Fibroblast of mammary gland (primary cell): ENCODE measurements around the gene C10orf62.
A peak's percentile ranks its signal among the peaks of the same experiment; 100 is the strongest.

Source experiments
- DNase-seq: peaks from one replicate; pipeline ENCODE4 v3.0.0-alpha.2; 2010; ENCODE audit warnings: low read depth
- H3K4me3 ChIP-seq: 2 replicates; pipeline ENCODE4 v1.5.1; 2011; ENCODE audit warnings: low read depth, mild to moderate bottlenecking, low read length, moderate library complexity; ENCODE audit not compliant: control insufficient read depth
- CTCF ChIP-seq: conservative IDR thresholded peaks from 2 replicates; pipeline ENCODE4 v1.5.1; 2011; ENCODE audit warnings: low read depth, low read length, inconsistent platforms; ENCODE audit not compliant: control insufficient read depth, insufficient read depth

The C10orf62 gene

GRCh38 chr10:97589479-97589878 is at the start of gene C10orf62:
Gene C10orf62 (plus strand): TSS chr10:97589721. CDS start chr10:97589898, 177 bp downstream.
- DNase-seq = no peak
- TF ChIP-seq CTCF = no peak
- H3K4me3 ChIP-seq = no peak within 1 kb of the TSS

- TF ChIP-seq CTCF = peak; percentile 18
- peak; percentile 49 for DNase-seq
- no peak overlapping the region for H3K4me3 ChIP-seq
These were observed 48.6 kb upstream of the C10orf62 start for GRCh38 chr10:97540669-97541500.

- peak overlapping the region; percentile 23 for H3K4me3 ChIP-seq
- no peak for TF ChIP-seq CTCF
- DNase-seq = peak; percentile 98
These were observed 47.1 kb upstream of the C10orf62 start for GRCh38 chr10:97542169-97543024.

- no peak for TF ChIP-seq CTCF
- no peak overlapping the region for H3K4me3 ChIP-seq
- peak; percentile 98 for DNase-seq
These were observed 46.4 kb upstream of the C10orf62 start for GRCh38 chr10:97543025-97543546.

- no peak for TF ChIP-seq CTCF
- no peak for DNase-seq
- H3K4me3 ChIP-seq = no peak overlapping the region
These were observed 42.9 kb upstream of the C10orf62 start for GRCh38 chr10:97546456-97547270.

- TF ChIP-seq CTCF = no peak
- no peak for DNase-seq
- H3K4me3 ChIP-seq = no peak overlapping the region
These were observed 42.3 kb upstream of the C10orf62 start for GRCh38 chr10:97547271-97547600.
